Body of pancreas (tissue), 4 donors: ENCODE data around the gene NEK10.

Experiments used
- CTCF ChIP-seq, 7 experiments: fragments of 450-650 bp in 4 of 7; fragments of 200-600 bp in 3 of 7; sonication (generic) in 3 of 7; IDR thresholded peaks; one replicate each; pipeline ENCODE4 v1.5.1; 2016 to 2019; ENCODE audit warnings: antibody characterized with exemption in 7 of 7
- POLR2A ChIP-seq, 3 donors: fragments of 450-650 bp; IDR thresholded peaks; one replicate each; pipeline ENCODE4 v1.6.1; 2016; ENCODE audit warnings: antibody characterized with exemption in 3 of 3, mild to moderate bottlenecking in 2 of 3

GRCh38 chr3:27108322-27108721, 260.9 kb downstream of the NEK10 start:
- no peak for TF ChIP-seq CTCF (IDR thresholded peaks at IDR 0.05)
- TF ChIP-seq POLR2A (IDR thresholded peaks at IDR 0.05), result no peak
